Endothelial cell of umbilical vein (primary cell): Measurements from ENCODE around the gene COQ9. TPM values are rescaled to one million over a fixed set of nuclear protein-coding genes. Genes with fewer than 3 reads are reported as not detected.

Source experiments
- BruUV-seq: library from RNA; stranded (reverse); fragments of 400-500 nt; replicated peaks from 2 replicates; lab custom pipeline; 2021; lab: Mats Ljungman, UMichigan
- CTCF ChIA-PET: fragments of 300-600, 350-600 bp; sonication (Branson Sonifier 250); formaldehyde crosslinking; loops from one replicate; lab custom pipeline; 2021; ENCODE audit warnings: antibody characterized with exemption, inconsistent platforms; lab: Charles Lee
- POLR2A ChIA-PET: fragments of 300-600, 350-600 bp; sonication (Branson Sonifier 250); formaldehyde crosslinking; loops from one replicate; lab custom pipeline; 2021; ENCODE audit warnings: antibody characterized with exemption, inconsistent platforms; lab: Charles Lee
- DNase-seq: peaks from one replicate; pipeline ENCODE4 v3.0.0-alpha.2; 2011; ENCODE audit warnings: low read depth, low spot score
- FAIRE-seq: peaks from 2 replicates; lab custom pipeline; 2011; peaks lifted over from hg19 to GRCh38; lab: Jason Lieb, UNC
- H2AFZ ChIP-seq: 2 replicates; pipeline ENCODE4 v1.6.0; 2012; ENCODE audit warnings: low read depth, low read length, control low read depth, inconsistent platforms
- H3K27ac ChIP-seq: 2 replicates; pipeline ENCODE4 v1.5.1; 2011; ENCODE audit warnings: low read depth, mild to moderate bottlenecking, control low read depth, low read length, moderate library complexity; ENCODE audit not compliant: insufficient read depth
- H3K27me3 ChIP-seq, 2 experiments: 2 replicates each; pipeline versions ENCODE4 v1.6.0 to v1.6.1; 2011; ENCODE audit warnings: low read length in 2 of 2, mixed read lengths in 1 of 2; ENCODE audit not compliant: control insufficient read depth in 2 of 2, insufficient read depth in 2 of 2
- H3K36me3 ChIP-seq, 2 experiments: 2 replicates in 1 of 2; 3 replicates in 1 of 2; pipeline ENCODE4 v1.5.1; 2011; ENCODE audit warnings: low read length in 2 of 2, mild to moderate bottlenecking in 1 of 2, moderate library complexity in 1 of 2; ENCODE audit not compliant: control insufficient read depth in 2 of 2, insufficient read depth in 2 of 2; ENCODE audit errors: extremely low read depth in 1 of 2
- H3K4me1 ChIP-seq: 3 replicates; pipeline ENCODE4 v1.5.1; 2011; ENCODE audit warnings: mild to moderate bottlenecking, low read length; ENCODE audit not compliant: control insufficient read depth, insufficient read depth; ENCODE audit errors: extremely low read depth
- H3K4me2 ChIP-seq: 2 replicates; pipeline ENCODE4 v1.6.1; 2011; ENCODE audit warnings: low read length, control low read depth, mixed read lengths; ENCODE audit not compliant: insufficient read depth
- H3K4me3 ChIP-seq, 3 experiments: fragments of 200-600 bp in 1 of 3; sonication (generic), shearing (Covaris generic) in 1 of 3; replicated peaks in 1 of 3; 2 replicates each; pipeline ENCODE4 v1.5.1; 2011 to 2016; ENCODE audit warnings: control low read depth in 3 of 3, low read length in 3 of 3, mild to moderate bottlenecking in 2 of 3, inconsistent platforms in 1 of 3, low read depth in 1 of 3, moderate library complexity in 1 of 3; ENCODE audit not compliant: insufficient read depth in 1 of 3
- H3K79me2 ChIP-seq: 2 replicates; pipeline ENCODE4 v1.6.0; 2012; ENCODE audit warnings: low read length, inconsistent platforms; ENCODE audit not compliant: control insufficient read depth, insufficient read depth
- H3K9ac ChIP-seq: replicated peaks from 2 replicates; pipeline ENCODE3; 2011; ENCODE audit warnings: low read length, control low read depth; ENCODE audit not compliant: insufficient read depth; ENCODE audit errors: extremely low read depth
- H3K9me1 ChIP-seq: replicated peaks from 3 replicates; pipeline ENCODE4 v1.6.0; 2011; ENCODE audit warnings: mild to moderate bottlenecking, low read length; ENCODE audit not compliant: control insufficient read depth, insufficient read depth; ENCODE audit errors: extremely low read depth
- H3K9me3 ChIP-seq: replicated peaks from 2 replicates; pipeline ENCODE4 v1.5.1; 2012; ENCODE audit warnings: low read length, inconsistent platforms; ENCODE audit not compliant: control insufficient read depth, insufficient read depth
- H4K20me1 ChIP-seq: replicated peaks from 2 replicates; pipeline ENCODE3; 2011; ENCODE audit warnings: mild to moderate bottlenecking, low read length; ENCODE audit not compliant: control insufficient read depth, insufficient read depth; ENCODE audit errors: extremely low read depth
- EZH2 ChIP-seq: IDR thresholded peaks from 2 replicates; pipeline ENCODE4 v1.6.1; 2012; ENCODE audit warnings: borderline replicate concordance, low read depth, mild to moderate bottlenecking, moderate library complexity, low read length, inconsistent platforms; ENCODE audit not compliant: severe bottlenecking
- FOS ChIP-seq: IDR thresholded peaks from 2 replicates; pipeline ENCODE4 v1.6.1; 2011; ENCODE audit warnings: mild to moderate bottlenecking, low read length, moderate library complexity, borderline replicate concordance; ENCODE audit not compliant: insufficient read depth
- GATA2 ChIP-seq: IDR thresholded peaks from 2 replicates; pipeline ENCODE4 v1.7.0; 2011; ENCODE audit warnings: low read depth, mild to moderate bottlenecking, moderate library complexity, mixed read lengths, low read length; ENCODE audit not compliant: insufficient read length, insufficient read depth
- JUN ChIP-seq: IDR thresholded peaks from 2 replicates; pipeline ENCODE4 v1.6.1; 2011; ENCODE audit warnings: borderline replicate concordance, low read depth; ENCODE audit not compliant: insufficient read length, insufficient read depth
- MAX ChIP-seq: IDR thresholded peaks from 2 replicates; pipeline ENCODE4 v1.6.1; 2011; ENCODE audit not compliant: insufficient read depth, insufficient read length
- MYC ChIP-seq: IDR thresholded peaks from one replicate; pipeline ENCODE4 v1.6.1; 2011; ENCODE audit warnings: mild to moderate bottlenecking, low read depth, low read length
- POLR2A ChIP-seq: IDR thresholded peaks from 2 replicates; pipeline ENCODE4 v1.6.1; 2012; ENCODE audit warnings: low read depth, mild to moderate bottlenecking, control low read depth, low read length
- POLR2AphosphoS5 ChIP-seq: IDR thresholded peaks from 2 replicates; pipeline ENCODE4 v1.6.1; 2012; ENCODE audit warnings: low read depth, mild to moderate bottlenecking, control low read depth, low read length, moderate library complexity; ENCODE audit not compliant: insufficient read depth
- dilution Hi-C: fragments of 300-500 bp; cut with MboI; formaldehyde crosslinking; loops from one replicate; pipeline ENCODE4 v1.15.0; 2019; ENCODE audit warnings: low sequenced_read_pairs; ENCODE audit not compliant: extremely low pct_ligation_motif_present
- intact Hi-C: fragments of 100-400 bp; cut with micrococcal nuclease; formaldehyde crosslinking; loops from one replicate; pipeline ENCODE4 v1.10.0; 2022
- polyA plus RNA-seq, 4 experiments: library from polyadenylated mRNA; depleted of rRNA in 3 of 4; stranded (reverse) in 3 of 4; unstranded in 1 of 4; fragments of >200 nt; gene quantifications; 2 replicates each; pipeline versions ENCODE4 v1.2.1 to v1.2.3, GENCODE V29; 2011 to 2012; ENCODE audit warnings: missing spikeins in 1 of 4
- total RNA-seq: library from RNA; stranded (reverse); gene quantifications from 2 replicates; pipeline ENCODE4 v1.2.3, GENCODE V29; 2021
- TF ChIP-seq, protein P1 (sequence below), 2 donors: IDR thresholded peaks; 1 replicate in 1 of 2; 2 replicates in 1 of 2; pipeline ENCODE4 v1.5.1; 2011; ENCODE audit warnings: low read length in 2 of 2, mild to moderate bottlenecking in 2 of 2, moderate library complexity in 2 of 2, control low read depth in 1 of 2, inconsistent platforms in 1 of 2, low read depth in 1 of 2; ENCODE audit not compliant: insufficient read depth in 1 of 2; ENCODE audit errors: extremely low read depth in 1 of 2

Gene COQ9
- total and polyA plus RNA-seq, 2 donors (not counting 3 experiments of a cell fraction or from before 2014, with no cell fraction given) = 42.5 to 78.3 TPM

GRCh38 chr16:57475711-57476339 lies 28.5 kb downstream of the COQ9 start:
- DNase-seq (peak; percentile 56), FAIRE-seq (peak; percentile 90)
- Histone ChIP-seq H3K4me3 (no peak overlapping the region), H3K36me3 (peaks cover 0 to 29% of the 10 kb centered on the region in 2 experiments), H3K27me3 (no peaks in the 10 kb centered on the region), H3K9ac (no peak overlapping the region), H4K20me1 (no peaks in the 10 kb centered on the region), H3K4me1 (peaks cover 28% of the 10 kb centered on the region), H3K9me1 (no peaks in the 10 kb centered on the region), H3K9me3 (no peaks in the 10 kb centered on the region), H2AFZ (no peak overlapping the region), H3K79me2 (peaks cover 15% of the 10 kb centered on the region), H3K4me2 (no peak overlapping the region), H3K27ac (no peak overlapping the region)
- TF ChIP-seq MYC (no peak), FOS (no peak), POLR2AphosphoS5 (peak; percentile 37), GATA2 (no peak), MAX (no peak), JUN (no peak), POLR2A (no peak), EZH2 (no peak)
- TF ChIP-seq, protein P1, sequence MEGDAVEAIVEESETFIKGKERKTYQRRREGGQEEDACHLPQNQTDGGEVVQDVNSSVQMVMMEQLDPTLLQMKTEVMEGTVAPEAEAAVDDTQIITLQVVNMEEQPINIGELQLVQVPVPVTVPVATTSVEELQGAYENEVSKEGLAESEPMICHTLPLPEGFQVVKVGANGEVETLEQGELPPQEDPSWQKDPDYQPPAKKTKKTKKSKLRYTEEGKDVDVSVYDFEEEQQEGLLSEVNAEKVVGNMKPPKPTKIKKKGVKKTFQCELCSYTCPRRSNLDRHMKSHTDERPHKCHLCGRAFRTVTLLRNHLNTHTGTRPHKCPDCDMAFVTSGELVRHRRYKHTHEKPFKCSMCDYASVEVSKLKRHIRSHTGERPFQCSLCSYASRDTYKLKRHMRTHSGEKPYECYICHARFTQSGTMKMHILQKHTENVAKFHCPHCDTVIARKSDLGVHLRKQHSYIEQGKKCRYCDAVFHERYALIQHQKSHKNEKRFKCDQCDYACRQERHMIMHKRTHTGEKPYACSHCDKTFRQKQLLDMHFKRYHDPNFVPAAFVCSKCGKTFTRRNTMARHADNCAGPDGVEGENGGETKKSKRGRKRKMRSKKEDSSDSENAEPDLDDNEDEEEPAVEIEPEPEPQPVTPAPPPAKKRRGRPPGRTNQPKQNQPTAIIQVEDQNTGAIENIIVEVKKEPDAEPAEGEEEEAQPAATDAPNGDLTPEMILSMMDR (IDR thresholded peaks at IDR 0.05; ENCODE audit: extremely low read depth in 1 of 2, insufficient read depth in 1 of 2, low read depth in 1 of 2, low read length in 2 of 2) = peak; percentile 79 to 84
- no TSS peak for BruUV-seq
- intact Hi-C loops = loop anchor here (1.0 to 10.0 kb wide), 2 partner anchors 43 to 169 kb away; no protein-coding TSS in a partner anchor
- POLR2A ChIA-PET = interaction anchor here (0.6 to 0.7 kb wide), 2 partner anchors 8 to 564 kb away, joined by 3 to 8 read pairs; no protein-coding TSS in a partner anchor
- dilution Hi-C loops = no loop called here
- CTCF ChIA-PET = interaction anchor here (0.6 to 4.8 kb wide), 7 partner anchors 12 to 122 kb away, joined by 3 to 25 read pairs (median 4); partner anchors contain the start of genes CCDC102A, CIAPIN1 and POLR2C
